ENCODE data around the gene SLC25A45.

Gene SLC25A45

DNA sequence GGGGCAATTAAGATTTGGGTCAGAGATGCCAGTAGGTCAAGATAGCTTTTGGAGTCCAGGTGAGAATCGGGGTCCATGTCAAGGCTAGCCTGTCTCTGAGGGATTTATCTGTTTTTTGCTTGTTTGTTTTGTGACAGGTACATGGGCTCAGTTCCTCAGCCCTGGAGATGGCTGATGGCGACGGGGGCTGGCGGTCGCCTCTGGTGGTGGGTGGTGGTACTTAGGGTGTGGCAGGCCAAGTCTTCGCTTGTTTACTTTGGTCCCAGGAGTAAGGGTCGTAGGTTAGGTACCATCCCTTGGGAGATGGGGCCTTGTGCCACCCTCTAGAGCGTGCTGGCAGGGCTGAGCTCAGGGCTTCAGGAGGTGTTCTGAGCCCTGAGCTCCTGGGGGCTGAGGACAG is 4.7 kb downstream of the SLC25A45 start:
- H3K9me3 Mint-ChIP-seq, result no peaks in the 10 kb centered on the region
- peaks cover 1% of the 10 kb centered on the region for H3K36me3 Mint-ChIP-seq (ENCODE audit: low read depth)
- H3K4me1 Mint-ChIP-seq (ENCODE audit: low read depth), result peaks cover 21% of the 10 kb centered on the region
- H3K27ac Mint-ChIP-seq, result peak overlapping the region; percentile 8
- no peak overlapping the region for H3K4me3 Mint-ChIP-seq
- no peaks in the 10 kb centered on the region for H3K27me3 Mint-ChIP-seq
- no peak for DNase-seq

DNA sequence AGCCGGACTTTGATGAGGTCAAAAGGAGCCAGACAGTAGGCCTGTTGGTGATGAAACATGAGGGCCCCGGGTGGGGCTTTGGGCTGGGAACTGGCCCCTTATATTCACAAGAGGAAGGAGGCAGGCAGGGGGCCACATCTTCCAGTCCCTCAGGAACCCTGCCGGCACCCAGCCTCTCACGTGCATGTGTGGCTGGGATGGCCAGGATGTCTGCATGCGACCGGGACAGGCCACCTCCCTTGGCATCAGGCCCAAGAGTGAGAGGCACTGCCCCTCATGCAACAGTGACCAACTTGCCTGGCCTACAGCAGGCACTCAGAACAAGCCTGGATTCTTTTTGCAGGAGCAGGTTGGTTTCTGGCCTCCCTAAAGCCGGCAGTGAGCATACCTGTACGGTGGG is 5.4 kb downstream of the SLC25A45 start:
- H3K9me3 Mint-ChIP-seq, result no peaks in the 10 kb centered on the region
- peaks cover 16% of the 10 kb centered on the region for H3K4me1 Mint-ChIP-seq (ENCODE audit: low read depth)
- no peak overlapping the region for H3K4me3 Mint-ChIP-seq
- no peak for DNase-seq
- no peaks in the 10 kb centered on the region for H3K27me3 Mint-ChIP-seq
- H3K36me3 Mint-ChIP-seq (ENCODE audit: low read depth), result peaks cover 1% of the 10 kb centered on the region
- H3K27ac Mint-ChIP-seq, result no peak overlapping the region

DNA sequence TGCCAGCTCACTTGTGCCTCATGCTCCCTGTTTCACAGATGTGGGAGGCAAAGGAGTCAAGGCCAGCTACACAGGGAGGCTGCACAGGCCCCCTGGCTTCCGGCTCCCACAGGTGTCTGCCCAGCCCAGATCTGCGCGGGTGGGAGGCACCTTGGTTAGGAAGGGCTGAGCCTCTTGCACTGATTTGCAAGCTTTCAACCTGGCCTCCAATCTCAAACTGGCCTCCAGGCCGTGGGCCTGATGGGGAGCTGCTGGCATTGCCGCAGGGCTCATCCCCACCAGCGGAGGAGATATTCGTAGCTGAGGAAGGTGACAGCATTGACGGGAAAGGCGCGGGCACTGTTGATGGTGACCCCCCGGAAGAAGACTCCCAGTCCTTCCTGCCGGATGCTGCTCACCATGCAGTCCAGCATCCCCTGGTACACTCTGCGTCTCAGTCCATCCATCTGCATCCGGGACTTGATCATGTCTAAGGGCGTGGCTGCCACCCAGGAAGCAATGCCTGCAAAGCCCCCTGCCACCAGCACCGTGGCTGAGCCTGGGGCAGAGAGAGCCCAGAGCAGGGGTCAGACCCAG is 6.2 kb downstream of the SLC25A45 start:
- no peaks in the 10 kb centered on the region for H3K9me3 Mint-ChIP-seq
- no peaks in the 10 kb centered on the region for H3K27me3 Mint-ChIP-seq
- peaks cover 1% of the 10 kb centered on the region for H3K36me3 Mint-ChIP-seq (ENCODE audit: low read depth)
- H3K27ac Mint-ChIP-seq, result no peak overlapping the region
- H3K4me1 Mint-ChIP-seq (ENCODE audit: low read depth), result peaks cover 8% of the 10 kb centered on the region
- H3K4me3 Mint-ChIP-seq, result no peak overlapping the region
- DNase-seq, result no peak

DNA sequence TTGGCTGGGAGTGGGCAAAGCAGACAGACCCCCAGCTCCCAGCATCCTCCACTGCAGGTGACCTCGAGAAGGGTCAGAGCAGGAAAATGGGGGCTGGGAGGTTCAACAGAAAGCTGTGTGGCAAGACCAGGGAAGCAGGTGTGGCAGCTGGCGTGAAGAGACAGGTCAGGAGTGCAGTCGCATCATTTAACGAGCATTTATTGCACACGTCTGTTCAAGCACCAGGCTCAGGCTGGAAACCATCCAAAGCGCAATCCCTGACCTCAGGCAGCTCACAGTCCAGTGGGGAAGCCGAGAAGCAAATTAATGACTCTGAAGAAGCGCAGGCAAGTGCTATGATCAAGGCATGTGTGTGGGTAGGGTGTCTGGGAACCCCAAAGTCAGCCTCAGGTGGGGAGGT is 7.4 kb downstream of the SLC25A45 start:
- DNase-seq, result no peak
- Mint-ChIP-seq H3K9me3 (no peaks in the 10 kb centered on the region), H3K4me3 (no peak overlapping the region), H3K4me1 (ENCODE audit: low read depth) (peaks cover under 1% of the 10 kb centered on the region), H3K36me3 (ENCODE audit: low read depth) (peaks cover 1% of the 10 kb centered on the region), H3K27me3 (no peaks in the 10 kb centered on the region), H3K27ac (peak overlapping the region; percentile 52)

DNA sequence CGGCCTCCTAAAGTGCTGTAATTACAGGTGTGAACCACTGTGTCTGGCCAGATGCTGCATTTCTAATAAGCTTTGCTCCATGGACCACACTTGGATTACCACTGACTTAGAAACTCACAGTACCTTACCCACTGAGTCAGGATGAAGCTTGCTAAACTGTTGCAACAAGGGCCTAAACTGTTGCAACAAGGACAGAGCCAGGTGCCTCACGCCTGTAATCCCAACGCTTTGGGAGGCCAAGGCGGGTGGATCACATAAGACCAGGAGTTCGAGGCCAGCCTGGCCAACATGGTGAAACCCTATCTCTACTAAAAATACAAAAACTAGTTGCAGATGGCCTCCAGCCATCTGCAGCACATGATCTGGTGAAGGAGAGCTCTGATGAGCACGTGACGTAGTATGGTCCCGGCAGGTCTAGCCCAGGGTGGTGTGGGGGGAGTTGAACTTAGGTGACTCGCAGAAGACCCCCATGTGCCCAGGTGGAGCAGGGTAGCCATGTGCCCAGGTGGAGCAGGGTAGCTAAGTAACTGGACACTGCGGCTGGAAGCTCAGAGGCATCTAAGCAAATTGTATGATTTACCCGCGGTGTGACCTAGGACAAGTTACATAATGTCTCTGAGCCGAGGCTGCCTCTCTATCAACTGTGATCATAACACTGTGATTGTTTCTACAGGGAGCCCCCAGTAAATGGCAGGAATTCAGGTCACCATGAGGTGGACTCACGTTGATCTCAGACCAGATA is 8.4 kb downstream of the SLC25A45 start:
- H3K27me3 Mint-ChIP-seq, result no peaks in the 10 kb centered on the region
- no peaks in the 10 kb centered on the region for H3K9me3 Mint-ChIP-seq
- H3K36me3 Mint-ChIP-seq (ENCODE audit: low read depth), result no peaks in the 10 kb centered on the region
- H3K4me1 Mint-ChIP-seq (ENCODE audit: low read depth), result no peaks in the 10 kb centered on the region
- no peak overlapping the region for H3K4me3 Mint-ChIP-seq
- H3K27ac Mint-ChIP-seq, result peak overlapping the region; percentile 59
- no peak for DNase-seq

DNA sequence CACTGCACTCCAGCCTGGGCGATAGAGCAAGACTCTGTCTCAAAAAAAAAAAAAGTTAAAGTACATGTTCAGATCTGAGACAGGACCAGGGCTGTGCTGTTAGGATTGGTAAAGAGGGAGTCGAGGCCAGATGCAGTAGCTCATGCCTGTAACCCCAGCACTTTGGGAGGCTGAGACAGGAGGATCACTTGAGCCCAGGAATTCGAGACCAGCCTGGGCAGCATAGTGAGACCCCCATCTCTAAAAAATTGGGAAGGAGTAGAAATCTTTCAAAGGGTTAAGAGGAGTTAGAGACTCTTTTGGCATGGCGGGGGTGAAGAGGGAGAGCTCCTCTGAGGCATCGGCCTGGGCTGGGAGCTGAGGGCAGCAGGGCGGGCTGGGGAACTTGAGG is 11.8 kb downstream of the SLC25A45 start:
- DNase-seq, result no peak
- Mint-ChIP-seq H3K4me1 (ENCODE audit: low read depth) (peaks cover 1% of the 10 kb centered on the region), H3K9me3 (no peaks in the 10 kb centered on the region), H3K27me3 (no peaks in the 10 kb centered on the region), H3K4me3 (no peak overlapping the region), H3K36me3 (ENCODE audit: low read depth) (no peaks in the 10 kb centered on the region), H3K27ac (no peak overlapping the region)

DNA sequence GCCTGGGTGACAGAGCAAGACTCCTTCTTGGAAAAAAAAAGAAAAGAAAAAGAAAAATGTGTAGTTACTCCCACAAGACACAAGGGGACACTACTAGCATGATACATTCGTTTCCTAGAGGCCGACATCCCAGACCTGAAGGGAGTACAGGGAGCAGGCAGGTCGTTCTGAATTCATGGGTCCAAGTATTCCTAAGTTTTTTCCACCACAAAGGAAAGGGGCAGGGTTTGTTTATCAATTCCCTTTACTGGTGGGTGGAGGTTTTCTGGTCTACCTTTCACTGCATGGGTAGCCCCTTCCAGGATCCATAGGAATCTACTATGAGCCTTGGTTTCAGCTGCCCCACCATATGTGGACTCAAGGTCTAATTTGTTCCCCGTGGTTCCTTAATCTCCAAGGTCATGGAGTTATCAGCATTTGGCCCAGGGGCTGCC is 16.1 kb downstream of the SLC25A45 start:
- H3K36me3 Mint-ChIP-seq (ENCODE audit: low read depth), result no peaks in the 10 kb centered on the region
- H3K4me3 Mint-ChIP-seq, result no peak overlapping the region
- H3K27ac Mint-ChIP-seq, result no peak overlapping the region
- H3K9me3 Mint-ChIP-seq, result no peaks in the 10 kb centered on the region
- no peaks in the 10 kb centered on the region for H3K27me3 Mint-ChIP-seq
- no peak for DNase-seq
- H3K4me1 Mint-ChIP-seq (ENCODE audit: low read depth), result peaks cover 5% of the 10 kb centered on the region

DNA sequence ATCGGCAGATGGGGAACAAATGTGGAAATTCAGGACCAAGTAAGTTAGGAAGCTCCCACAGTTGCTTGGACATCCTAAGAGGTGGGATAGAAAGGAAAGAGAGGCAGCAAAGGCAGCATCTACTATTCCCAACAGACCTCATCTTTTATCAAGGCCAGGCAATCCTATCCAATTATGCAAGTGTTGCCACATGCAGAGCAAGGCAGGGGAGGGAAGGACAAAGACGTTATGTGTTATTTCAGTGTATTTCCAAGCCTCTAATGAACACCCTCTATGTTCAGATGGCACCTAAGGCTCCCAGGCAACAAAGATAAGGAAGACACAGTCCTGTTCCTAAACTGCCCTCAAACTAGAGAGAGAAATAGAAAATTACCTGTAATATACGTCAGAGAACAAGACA is 18.7 kb downstream of the SLC25A45 start:
- no peaks in the 10 kb centered on the region for H3K36me3 Mint-ChIP-seq (ENCODE audit: low read depth)
- no peak overlapping the region for H3K27ac Mint-ChIP-seq
- no peak overlapping the region for H3K4me3 Mint-ChIP-seq
- H3K9me3 Mint-ChIP-seq, result no peaks in the 10 kb centered on the region
- no peaks in the 10 kb centered on the region for H3K27me3 Mint-ChIP-seq
- H3K4me1 Mint-ChIP-seq (ENCODE audit: low read depth), result peaks cover 5% of the 10 kb centered on the region
- no peak for DNase-seq

DNA sequence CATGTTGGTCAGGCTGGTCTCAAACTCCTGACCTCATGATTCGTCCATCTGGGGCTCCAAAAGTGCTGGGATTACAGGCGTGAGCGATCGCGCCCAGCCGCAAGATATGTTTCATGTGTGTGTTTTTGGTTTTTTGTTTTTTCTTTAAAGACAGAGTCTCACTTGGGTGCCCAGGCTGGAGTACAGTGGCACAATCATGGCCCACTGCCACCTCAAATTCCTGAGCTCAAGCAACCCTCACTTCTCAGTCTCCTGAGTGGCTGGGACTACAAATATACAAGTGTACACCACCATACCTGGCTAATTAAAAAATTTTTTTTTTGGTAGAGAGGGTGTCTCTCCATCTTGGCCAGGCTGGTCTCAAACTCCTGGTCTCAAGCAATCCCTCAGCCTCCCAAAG is 19.5 kb downstream of the SLC25A45 start:
- Mint-ChIP-seq H3K9me3 (no peaks in the 10 kb centered on the region), H3K4me1 (ENCODE audit: low read depth) (peaks cover 5% of the 10 kb centered on the region), H3K36me3 (ENCODE audit: low read depth) (no peaks in the 10 kb centered on the region), H3K4me3 (no peak overlapping the region), H3K27ac (no peak overlapping the region), H3K27me3 (no peaks in the 10 kb centered on the region)
- no peak for DNase-seq

DNA sequence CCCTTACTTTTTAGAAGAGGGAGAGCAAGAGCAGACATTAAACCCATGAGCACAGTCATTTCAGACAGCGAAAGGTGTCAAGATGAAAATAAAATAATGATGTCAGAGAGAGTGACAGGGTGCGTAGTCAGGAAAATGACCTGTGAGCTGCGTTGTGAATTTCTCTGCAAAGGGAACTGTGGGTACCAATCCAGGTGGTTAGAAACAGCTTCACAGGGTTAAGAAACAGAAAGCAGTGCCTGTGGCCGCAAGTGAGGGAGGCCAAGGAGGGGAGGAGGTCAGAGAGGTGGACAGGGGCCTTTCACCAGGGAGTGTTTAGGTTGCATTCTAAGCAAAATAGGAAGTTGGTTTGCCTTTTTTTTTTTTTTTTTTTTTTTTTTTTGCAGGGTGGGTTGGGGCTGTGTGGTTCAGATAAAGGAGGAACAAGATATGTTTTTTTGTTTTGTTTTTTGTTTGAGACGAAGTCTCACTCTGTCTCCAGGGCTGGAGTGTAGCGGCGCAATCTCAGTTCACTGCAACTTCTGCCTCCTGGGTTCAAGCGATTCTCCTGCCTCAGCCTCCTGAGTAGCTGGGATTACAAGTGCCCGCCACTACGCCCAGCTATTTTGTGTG is 20.0 kb downstream of the SLC25A45 start:
- Mint-ChIP-seq H3K27me3 (no peaks in the 10 kb centered on the region), H3K36me3 (ENCODE audit: low read depth) (no peaks in the 10 kb centered on the region), H3K4me1 (ENCODE audit: low read depth) (peaks cover 5% of the 10 kb centered on the region), H3K4me3 (no peak overlapping the region), H3K27ac (peak overlapping the region; percentile 55), H3K9me3 (no peaks in the 10 kb centered on the region)
- DNase-seq, result no peak

DNA sequence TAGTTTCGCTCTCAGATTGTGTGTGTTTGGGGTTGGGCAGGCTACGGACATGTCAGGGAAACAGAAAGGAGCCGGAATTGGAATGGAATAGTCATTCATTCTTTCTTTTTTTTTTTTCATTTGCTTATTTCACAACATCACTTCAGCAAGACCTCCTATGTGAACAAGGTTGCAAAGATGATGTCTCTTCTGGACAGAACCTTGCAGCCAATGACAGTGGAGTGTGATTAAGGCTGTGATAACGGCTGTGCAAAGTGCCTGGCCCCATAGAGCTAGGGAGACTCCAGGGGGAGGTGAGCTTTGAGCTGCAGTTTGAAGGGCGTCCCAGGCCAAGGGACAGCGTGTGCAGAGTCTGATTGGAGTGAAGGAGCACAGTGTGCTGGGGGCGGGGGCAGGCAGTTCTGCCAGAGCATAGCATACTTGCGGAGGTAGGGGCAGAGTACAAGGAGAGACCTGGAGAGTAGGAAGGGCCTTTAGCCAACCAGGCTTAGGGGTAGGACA is 24.5 kb downstream of the SLC25A45 start:
- Mint-ChIP-seq H3K27ac (no peak overlapping the region), H3K4me1 (ENCODE audit: low read depth) (peaks cover 21% of the 10 kb centered on the region), H3K27me3 (no peaks in the 10 kb centered on the region), H3K4me3 (no peak overlapping the region), H3K9me3 (no peaks in the 10 kb centered on the region), H3K36me3 (ENCODE audit: low read depth) (peaks cover 10% of the 10 kb centered on the region)
- no peak for DNase-seq

DNA sequence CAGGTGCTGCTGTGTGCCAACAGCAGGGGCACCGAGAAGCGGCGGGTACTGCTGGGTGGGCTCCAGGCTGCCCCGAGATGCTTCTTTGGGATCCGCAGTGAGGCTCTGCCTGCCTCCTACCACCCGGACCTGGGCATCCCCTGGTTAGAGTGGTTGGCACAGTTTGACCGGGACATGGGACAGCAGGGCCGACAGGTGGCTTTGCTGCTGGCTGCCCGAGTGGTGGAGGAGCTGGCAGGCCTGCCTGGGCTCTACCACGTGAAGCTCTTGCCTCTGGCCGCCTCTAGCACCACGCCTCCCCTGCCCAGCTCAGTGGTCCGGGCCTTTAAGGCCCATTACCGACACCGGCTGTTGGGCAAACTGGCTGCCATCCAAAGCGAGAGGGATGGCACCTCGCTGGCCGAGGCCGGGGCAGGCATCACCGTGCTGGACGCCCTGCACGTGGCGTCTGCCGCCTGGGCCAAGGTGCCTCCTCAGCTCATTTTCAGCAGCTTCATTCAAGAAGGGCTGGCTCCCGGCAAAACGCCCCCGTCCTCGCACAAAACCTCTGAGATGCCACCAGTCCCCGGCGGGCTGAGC is 26.0 kb downstream of the SLC25A45 start:
- Mint-ChIP-seq H3K4me3 (peak overlapping the region; percentile 41), H3K27ac (no peak overlapping the region), H3K9me3 (no peaks in the 10 kb centered on the region), H3K27me3 (no peaks in the 10 kb centered on the region), H3K36me3 (ENCODE audit: low read depth) (peaks cover 24% of the 10 kb centered on the region), H3K4me1 (ENCODE audit: low read depth) (peaks cover 17% of the 10 kb centered on the region)
- no peak for DNase-seq

DNA sequence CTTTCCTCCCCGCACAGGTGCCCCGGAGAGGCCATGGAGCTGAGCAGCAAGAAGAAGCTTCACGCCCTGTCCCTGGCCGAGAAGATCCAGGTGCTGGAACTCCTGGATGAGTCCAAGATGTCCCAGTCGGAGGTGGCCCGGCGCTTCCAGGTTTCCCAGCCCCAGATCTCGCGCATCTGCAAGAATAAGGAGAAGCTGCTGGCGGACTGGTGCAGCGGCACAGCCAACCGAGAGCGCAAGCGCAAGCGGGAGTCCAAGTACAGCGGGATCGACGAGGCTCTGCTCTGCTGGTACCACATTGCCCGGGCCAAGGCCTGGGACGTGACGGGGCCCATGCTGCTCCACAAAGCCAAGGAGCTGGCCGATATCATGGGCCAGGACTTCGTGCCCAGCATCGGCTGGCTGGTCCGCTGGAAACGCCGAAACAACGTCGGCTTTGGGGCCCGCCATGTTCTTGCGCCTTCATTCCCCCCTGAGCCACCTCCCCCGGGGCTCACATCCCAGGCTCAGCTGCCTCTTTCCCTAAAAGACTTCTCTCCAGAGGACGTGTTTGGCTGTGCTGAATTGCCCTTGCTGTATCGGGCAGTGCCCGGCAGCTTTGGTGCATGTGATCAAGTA is 26.6 kb downstream of the SLC25A45 start:
- DNase-seq, result no peak
- peak overlapping the region; percentile 79 for H3K4me3 Mint-ChIP-seq
- H3K27ac Mint-ChIP-seq, result peak overlapping the region; percentile 78
- H3K27me3 Mint-ChIP-seq, result no peaks in the 10 kb centered on the region
- peaks cover 17% of the 10 kb centered on the region for H3K4me1 Mint-ChIP-seq (ENCODE audit: low read depth)
- H3K36me3 Mint-ChIP-seq (ENCODE audit: low read depth), result peaks cover 30% of the 10 kb centered on the region
- H3K9me3 Mint-ChIP-seq, result no peaks in the 10 kb centered on the region

DNA sequence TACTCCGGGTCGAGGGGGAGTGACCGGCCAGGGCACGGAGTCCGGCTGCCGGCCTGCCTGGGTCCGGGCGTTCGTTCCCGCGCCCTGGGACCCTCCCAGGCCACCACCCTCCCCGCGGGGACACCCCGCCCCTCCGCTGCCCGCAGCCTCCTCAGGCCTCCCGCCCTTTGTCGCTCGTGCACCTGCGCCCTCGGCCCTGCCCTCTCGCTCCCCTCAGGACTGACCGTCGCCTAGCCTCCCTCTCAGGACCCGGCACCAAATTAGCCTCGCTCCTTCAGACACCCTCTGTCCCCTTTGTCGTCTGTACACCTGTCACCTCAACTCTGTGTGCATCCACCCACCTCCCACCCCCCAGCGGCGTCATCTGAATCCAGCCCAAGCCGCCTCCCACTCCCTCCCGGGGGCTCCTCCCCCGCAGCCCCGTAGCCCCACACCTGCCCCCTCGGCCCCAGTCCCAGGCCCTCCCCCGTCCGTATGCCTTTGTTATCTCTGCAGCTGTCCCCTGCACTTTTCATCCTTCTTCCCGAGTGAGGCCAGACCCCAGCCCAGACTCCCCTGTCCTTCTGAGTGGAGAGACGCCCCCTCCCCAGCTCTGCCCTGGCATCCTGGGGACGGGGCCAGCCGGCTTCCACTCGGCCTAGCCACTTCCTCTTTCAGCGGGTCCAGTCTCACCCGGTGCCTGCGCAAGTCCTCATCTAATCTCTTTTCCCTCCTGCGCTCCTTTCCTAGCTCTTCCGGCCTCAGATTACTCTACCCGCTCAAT is 27.3 kb downstream of the SLC25A45 start:
- Mint-ChIP-seq H3K27ac (peak overlapping the region; percentile 85), H3K4me1 (ENCODE audit: low read depth) (peaks cover 17% of the 10 kb centered on the region), H3K27me3 (no peaks in the 10 kb centered on the region)

More for the DNA sequence above, 27.3 kb downstream of the SLC25A45 start:
- peak overlapping the region; percentile 79 for H3K4me3 Mint-ChIP-seq
- peaks cover 34% of the 10 kb centered on the region for H3K36me3 Mint-ChIP-seq (ENCODE audit: low read depth)
- no peaks in the 10 kb centered on the region for H3K9me3 Mint-ChIP-seq
- DNase-seq, result peak; percentile 61
